NB4 (cell line): ENCODE measurements around the gene CNOT11.

ENCODE experiments used
- CTCF ChIP-seq: IDR thresholded peaks from one replicate; pipeline ENCODE4 v1.5.1; 2012; ENCODE audit warnings: low read depth, low read length
- MAX ChIP-seq: IDR thresholded peaks from 2 replicates; pipeline ENCODE4 v1.6.1; 2011; ENCODE audit warnings: low read depth, low read length
- POLR2A ChIP-seq: IDR thresholded peaks from 2 replicates; pipeline ENCODE4 v1.6.1; 2011; ENCODE audit warnings: mild to moderate bottlenecking; ENCODE audit not compliant: insufficient read length; ENCODE audit errors: extremely low read depth

GRCh38 chr2:101310834-101311695, 58.4 kb downstream of the CNOT11 start:
- no peak for TF ChIP-seq CTCF
- no peak for TF ChIP-seq POLR2A
- no peak for TF ChIP-seq MAX
